ENCODE data around the gene LDB3. TPM values are rescaled to one million over a fixed set of nuclear protein-coding genes. Genes with fewer than 3 reads are reported as not detected.

LDB3 gene
- total and polyA plus RNA-seq, 12 donors, result 162 to 1,738 (median 1,513) TPM

- DNase-seq (no peak), ATAC-seq (no peak)
- Histone ChIP-seq H3K4me3 (no peak overlapping the region), H3K36me3 (peaks cover 0 to 58% (median 12%) of the 10 kb centered on the region in 9 donors), H3K4me1 (peaks cover 2 to 71% (median 23%) of the 10 kb centered on the region in 9 donors), H3K9me3 (no peaks in the 10 kb centered on the region), H3K27me3 (peaks cover 0 to 30% (median 9%) of the 10 kb centered on the region in 7 donors), H3K27ac (peak overlapping the region in 5 of 10 donors; percentile 7 to 70 (median 51))
- 67 to 79% methylated on average over 6 of the region's 6 CpGs for WGBS, 2 donors
- intact Hi-C loops (cut with DNase I), result no loop called here
- TF ChIP-seq CTCF (IDR thresholded peaks at IDR 0.05), result no peak
Observed at GRCh38 chr10:86727470-86727869, 59.2 kb downstream of the LDB3 start.

- intact Hi-C loops (cut with DNase I), result no loop called here
- Histone ChIP-seq H3K27ac (peak overlapping the region in 6 of 10 donors; percentile 3 to 96 (median 24)), H3K9me3 (no peaks in the 10 kb centered on the region), H3K4me1 (peaks cover 4 to 77% (median 29%) of the 10 kb centered on the region in 9 donors), H3K4me3 (no peak overlapping the region), H3K27me3 (peaks cover 0 to 30% (median 9%) of the 10 kb centered on the region in 7 donors), H3K36me3 (peaks cover 0 to 52% (median 12%) of the 10 kb centered on the region in 9 donors)
- ATAC-seq (no peak), DNase-seq (no peak)
- WGBS, 2 donors, result 75 to 77% methylated on average over 3 of the region's 3 CpGs
- no peak for TF ChIP-seq CTCF (IDR thresholded peaks at IDR 0.05)
Observed at GRCh38 chr10:86728056-86728455, 59.7 kb downstream of the LDB3 start.

GRCh38 chr10:86729677-86730076, 61.4 kb downstream of the LDB3 start:
- Histone ChIP-seq H3K27me3 (peaks cover 0 to 33% (median 10%) of the 10 kb centered on the region in 7 donors), H3K36me3 (peaks cover 0 to 37% (median 7%) of the 10 kb centered on the region in 9 donors), H3K9me3 (no peaks in the 10 kb centered on the region), H3K4me3 (no peak overlapping the region), H3K27ac (peak overlapping the region in 5 of 10 donors; percentile 7 to 96 (median 44)), H3K4me1 (peaks cover 6 to 93% (median 34%) of the 10 kb centered on the region in 9 donors)
- ATAC-seq (peak in 1 of 8 donors; percentile 2), DNase-seq (no peak)
- intact Hi-C loops (cut with DNase I), result no loop called here
- no peak for TF ChIP-seq CTCF (IDR thresholded peaks at IDR 0.05)
- WGBS, 2 donors, result 61 to 68% methylated on average over 1 of the region's 1 CpG

- 48 to 85% methylated on average over 1 of the region's 1 CpG for WGBS, 2 donors
- Histone ChIP-seq H3K4me1 (peaks cover 6 to 87% (median 34%) of the 10 kb centered on the region in 9 donors), H3K27ac (peak overlapping the region in 7 of 10 donors; percentile 7 to 96 (median 42)), H3K4me3 (no peak overlapping the region), H3K27me3 (peaks cover 0 to 33% (median 10%) of the 10 kb centered on the region in 7 donors), H3K36me3 (peaks cover 0 to 35% (median 7%) of the 10 kb centered on the region in 9 donors), H3K9me3 (no peaks in the 10 kb centered on the region)
- intact Hi-C loops (cut with DNase I), result no loop called here
- TF ChIP-seq CTCF (IDR thresholded peaks at IDR 0.05), result no peak
- ATAC-seq, result peak; percentile 27 to 56 (median 38)
- peak in 1 of 2 donors; percentile 70 for DNase-seq
Observed at GRCh38 chr10:86730227-86730626, 61.9 kb downstream of the LDB3 start.

Data from heart right ventricle (tissue), 16 donors.